ENCODE data around the gene CPEB3.

CPEB3 gene

DNA sequence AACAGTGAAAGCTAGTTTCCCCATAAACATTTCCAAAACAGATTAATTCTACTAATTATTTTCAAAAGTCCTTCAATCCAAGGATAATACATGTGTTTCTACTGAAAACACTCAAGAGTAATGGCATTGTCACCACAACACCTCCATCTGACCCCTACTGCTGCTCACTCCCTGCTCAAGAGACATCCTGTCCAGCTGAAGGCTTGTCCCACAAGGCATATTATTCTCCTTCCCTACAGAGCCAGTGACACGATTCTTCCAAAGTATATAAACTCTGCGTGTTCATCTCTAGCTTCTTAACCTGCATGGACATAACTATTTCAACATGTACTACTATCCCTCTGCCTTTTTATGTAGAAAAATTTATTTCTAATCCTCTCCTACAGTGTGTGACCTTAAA is 182.1 kb downstream of the CPEB3 start:
- DNase-seq (ENCODE audit: low read depth in 1 of 2, low spot score in 1 of 2), result no peak

DNA sequence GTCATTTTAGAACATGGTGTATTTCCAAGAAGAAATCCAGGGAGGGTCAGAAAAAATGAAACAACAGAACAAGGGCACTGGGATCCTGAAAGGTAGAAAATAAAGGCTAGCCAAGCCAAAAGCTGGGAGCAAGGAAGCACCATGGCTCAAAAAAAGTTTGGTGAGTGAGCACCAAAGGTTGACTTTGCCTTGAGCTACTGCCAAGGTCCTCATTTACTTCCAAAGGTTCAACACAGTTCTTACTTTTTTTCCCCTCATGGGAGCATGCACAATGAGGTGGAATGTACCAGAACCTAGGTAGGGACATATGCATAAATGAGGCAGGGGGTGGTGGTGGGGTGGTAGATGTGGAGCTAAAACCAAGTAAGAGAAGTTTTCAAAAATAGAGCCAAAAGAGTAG is 182.8 kb downstream of the CPEB3 start:
- DNase-seq (ENCODE audit: low read depth in 1 of 2, low spot score in 1 of 2), result no peak

DNA sequence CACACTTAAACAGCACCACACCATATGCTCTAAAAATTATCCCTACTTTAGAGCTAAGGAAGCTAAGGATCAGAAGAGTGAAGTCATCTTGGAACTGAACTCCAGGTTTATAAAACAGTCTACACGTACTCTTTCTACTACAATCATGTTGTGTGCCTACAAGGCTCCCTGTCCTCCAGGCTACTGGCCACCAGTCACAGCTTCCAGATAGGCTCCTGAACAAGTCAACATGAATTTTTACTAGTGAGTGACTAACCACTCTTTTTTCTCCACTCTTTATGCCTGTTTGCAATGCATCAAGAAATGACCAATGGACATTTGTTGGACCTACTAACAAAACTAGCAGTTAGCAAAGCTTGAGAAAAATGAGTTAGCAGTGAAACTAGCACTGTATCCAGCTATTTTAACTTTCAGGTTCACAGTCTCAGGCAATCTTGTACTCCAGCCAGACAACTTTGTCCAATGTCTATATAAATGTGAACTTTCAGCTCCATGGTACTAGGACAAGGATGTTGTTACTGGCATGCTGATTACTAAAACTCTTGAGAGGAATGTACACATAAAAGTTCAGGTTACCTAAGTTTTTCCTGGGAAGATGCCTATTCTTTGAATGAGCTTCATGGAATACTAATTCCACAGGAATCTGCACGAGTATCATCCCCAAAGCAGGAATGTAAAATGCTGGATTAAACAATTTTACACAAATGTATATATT is 187.3 kb downstream of the CPEB3 start:
- no peak for DNase-seq (ENCODE audit: low read depth in 1 of 2, low spot score in 1 of 2)

DNA sequence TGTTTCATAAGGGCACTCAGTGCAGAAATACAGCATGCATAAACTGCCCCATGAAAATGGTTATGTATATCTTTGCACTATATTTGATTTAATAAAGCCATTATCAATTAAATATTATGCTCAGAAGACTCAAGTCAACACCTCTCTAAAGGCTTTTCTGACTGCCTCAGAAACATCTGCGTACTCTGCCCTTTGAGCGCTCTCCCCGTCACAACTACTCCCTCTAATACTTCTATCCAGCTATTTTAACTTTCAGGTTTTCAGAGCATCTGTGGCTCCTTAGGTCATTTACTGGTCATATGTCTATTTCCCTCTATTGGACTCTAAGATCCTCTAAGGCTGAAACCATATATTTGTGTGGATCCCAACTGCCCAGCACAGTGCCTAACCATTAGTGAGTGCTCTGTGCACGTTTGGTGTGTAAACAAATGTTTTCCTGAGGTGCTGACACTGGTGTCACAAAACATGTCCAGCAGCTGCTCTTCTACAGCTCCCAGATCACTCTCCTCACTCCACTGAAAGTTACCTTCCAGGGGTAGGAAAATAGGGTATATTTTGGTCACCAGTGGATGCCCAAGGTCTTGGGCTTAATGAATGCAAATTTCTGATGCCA is 188.2 kb downstream of the CPEB3 start:
- DNase-seq (ENCODE audit: low read depth in 1 of 2, low spot score in 1 of 2), result no peak

DNA sequence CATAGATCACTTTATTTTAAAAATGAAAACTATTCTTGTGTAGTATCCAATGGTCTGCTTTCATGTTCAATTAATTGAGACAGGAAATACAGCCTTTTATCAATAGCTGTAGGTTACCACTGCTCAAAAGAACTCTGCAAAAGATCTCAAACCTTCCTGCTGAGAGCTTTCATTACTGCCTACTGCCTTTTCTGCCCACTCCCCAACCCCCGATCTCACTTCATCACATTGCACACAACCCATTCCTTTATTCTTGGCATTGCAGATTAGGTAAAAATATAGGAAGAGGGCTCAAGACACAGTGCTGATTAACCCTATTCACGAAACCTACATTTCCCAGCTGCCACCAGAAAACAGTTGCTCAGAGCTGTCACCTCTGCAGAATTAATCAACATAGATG is 195.9 kb downstream of the CPEB3 start:
- DNase-seq (ENCODE audit: low read depth in 1 of 2, low spot score in 1 of 2), result no peak

DNA sequence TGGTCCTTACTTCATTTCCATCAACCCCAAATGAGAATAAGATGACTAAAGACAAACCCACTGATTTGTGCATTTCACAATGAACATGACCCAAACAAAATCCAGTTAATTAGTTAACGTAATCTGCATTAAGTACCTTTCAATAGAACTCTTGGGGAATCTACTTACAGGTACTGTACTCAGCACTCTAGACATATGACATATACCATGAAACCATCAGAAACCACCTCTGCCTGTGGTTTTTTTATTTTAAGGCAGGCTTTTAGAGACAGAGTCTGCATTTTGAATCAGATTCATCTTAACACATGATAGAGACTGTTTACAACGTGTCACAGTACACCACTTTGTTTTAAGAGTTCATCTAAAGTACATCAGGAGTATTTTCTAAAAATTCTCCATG is 198.9 kb downstream of the CPEB3 start:
- no peak for DNase-seq (ENCODE audit: low read depth in 1 of 2, low spot score in 1 of 2)

DNA sequence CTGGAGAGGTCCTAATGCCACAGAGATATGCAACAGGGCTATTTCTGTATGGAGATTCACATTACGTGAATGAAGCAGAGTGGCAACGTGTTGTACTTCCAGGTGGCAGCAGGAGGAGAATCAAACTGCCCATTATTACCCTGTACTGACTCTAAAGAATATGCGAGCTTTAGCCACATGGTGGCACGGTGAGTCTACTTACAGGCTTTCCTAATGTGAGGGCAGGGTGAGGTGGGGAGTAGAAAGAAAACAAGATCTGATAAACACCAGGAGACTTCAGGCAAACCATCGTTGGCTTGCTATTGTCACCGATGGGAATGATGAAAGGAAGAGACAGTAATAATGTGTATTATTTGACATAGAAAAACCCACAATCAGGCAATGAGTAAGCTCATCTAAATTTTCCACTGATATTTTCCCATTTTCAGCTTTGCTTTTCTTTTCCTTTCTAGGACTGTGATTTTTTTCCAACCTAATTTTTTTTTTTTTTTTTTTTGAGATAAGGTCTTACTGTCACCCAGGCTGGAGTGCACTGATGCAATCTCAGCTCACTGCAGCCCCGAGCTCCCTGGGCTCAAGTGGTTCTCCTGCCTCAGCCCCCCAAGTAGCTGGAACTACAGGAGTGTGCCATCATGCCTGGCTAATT is 203.0 kb downstream of the CPEB3 start:
- DNase-seq (ENCODE audit: low read depth in 1 of 2, low spot score in 1 of 2), result peak; percentile 5 to 40

DNA sequence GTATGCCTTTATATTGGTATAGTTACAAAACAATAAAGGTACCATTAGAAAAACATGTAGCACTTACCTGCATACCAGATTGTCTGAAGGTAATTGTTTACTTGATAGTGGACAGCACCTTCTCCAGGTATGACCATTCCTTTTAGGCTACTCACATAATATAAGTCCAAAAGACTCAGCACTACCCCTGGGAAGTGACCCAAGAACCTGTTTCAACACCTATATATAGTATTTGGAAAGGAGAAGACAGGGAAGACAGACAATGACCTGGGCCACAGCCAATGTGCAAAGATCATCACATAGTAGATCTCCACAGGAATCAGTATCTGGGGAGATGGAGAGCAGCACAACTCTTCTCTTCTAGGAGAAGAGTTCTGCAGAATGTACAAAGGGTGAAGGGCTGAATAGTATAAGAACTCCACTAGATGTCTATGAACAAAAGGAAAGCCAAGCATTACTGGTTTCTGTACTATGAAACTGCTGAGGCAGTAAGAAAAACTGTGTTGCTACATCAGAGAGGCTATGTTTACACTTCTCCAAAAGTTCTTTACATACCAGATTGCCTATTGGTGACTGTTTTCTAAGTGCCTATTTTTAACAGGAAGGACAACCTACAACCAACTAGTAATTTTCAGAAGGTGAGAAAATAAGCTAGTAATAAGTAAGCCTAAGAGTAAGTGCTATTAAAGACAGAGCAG is 208.1 kb downstream of the CPEB3 start:
- DNase-seq (ENCODE audit: low read depth in 1 of 2, low spot score in 1 of 2), result no peak

DNA sequence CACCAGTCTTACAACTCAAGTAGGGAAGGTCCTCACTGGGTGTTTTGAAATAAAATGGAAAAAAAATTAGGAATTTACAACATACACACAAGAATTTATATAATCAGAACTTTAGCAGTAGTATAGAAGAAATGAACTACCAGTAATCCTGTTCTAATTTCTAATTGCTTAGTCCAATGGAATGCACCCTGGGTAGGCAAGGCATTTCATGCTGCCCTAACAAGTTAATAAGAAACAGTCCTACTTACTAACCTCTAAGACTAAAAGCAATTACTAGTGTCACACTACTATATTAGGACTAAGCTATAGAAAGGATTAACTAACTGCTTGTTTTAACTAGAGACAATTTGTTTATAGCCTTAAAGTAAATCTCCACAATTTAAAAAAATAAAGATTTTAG is 209.2 kb downstream of the CPEB3 start:
- DNase-seq (ENCODE audit: low read depth in 1 of 2, low spot score in 1 of 2), result no peak

DNA sequence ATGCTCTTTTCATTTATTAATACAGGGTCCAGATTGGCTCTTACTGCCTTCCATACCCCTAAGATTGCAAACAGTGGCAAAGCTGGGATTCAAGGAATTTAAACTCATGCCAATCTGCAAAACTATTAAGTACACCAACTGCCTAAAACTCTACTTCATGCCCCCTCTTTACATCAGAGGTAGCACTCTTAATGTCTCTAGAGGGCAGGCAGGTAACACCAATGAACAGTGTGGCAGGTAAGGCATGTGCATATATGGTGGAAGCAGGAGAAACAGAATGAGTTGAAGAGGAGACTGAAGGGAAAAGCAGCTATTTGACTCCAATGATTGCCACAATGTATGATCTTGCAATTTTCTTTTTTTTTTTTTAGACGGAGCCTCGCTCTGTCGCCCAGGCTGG is 210.6 kb downstream of the CPEB3 start:
- DNase-seq (ENCODE audit: low read depth in 1 of 2, low spot score in 1 of 2), result no peak

DNA sequence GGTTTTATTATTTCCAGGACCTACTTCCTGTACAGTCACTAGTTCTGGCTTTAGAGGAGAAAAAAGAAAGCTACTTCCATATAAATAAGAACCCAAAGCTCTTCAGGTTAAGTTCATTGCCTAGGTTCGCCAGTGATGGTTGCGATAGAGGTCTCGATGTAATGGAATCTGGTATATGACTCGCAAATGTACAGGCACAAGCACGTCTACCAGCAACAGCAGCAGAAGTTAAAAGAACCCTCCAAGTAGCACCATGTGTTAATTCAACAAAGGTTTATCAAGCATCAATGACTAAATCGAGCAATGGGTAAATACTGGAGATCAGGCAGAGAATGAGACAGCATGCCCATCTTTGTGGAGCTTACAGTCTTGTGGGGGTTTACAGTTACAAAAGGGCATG is 211.9 kb downstream of the CPEB3 start:
- no peak for DNase-seq (ENCODE audit: low read depth in 1 of 2, low spot score in 1 of 2)

DNA sequence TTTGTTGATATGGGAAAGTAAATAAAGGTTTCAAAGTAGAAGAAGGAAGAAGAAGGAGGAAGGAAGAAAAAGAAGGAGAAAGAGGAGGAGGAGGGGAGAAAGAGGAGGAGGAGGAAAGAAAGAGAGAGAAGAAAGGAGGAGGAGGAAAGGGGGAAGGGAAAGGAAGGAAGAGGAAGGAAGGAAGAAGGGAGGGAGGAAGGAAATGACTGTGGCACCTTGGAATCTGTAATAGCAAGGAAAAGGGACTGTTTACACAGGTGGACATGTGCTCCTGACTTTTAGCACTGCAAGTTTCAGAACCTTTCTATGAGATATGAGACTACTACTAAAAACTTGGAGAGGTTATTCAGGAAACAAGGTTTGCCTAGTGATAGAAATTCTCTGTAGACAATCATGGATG is 214.2 kb downstream of the CPEB3 start:
- no peak for DNase-seq (ENCODE audit: low read depth in 1 of 2, low spot score in 1 of 2)

DNA sequence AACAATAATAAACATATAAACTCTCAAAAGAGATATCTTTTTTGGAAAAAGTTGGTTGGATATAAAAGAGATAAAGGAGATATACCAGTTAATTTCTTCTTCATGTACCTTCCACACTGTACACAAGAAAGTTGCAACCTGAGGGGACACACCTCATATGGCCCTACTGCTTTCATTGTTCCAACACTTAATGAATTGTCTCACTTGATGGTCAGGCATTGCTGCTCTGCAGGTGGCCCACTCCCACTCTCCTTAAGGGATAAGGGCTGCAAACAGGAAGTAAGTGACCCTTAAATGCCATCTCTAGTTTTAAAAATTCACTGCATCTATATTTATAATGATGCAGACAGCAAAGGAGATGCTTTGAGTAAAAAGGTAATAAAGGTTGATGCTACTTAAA is 215.0 kb downstream of the CPEB3 start:
- DNase-seq (ENCODE audit: low read depth in 1 of 2, low spot score in 1 of 2), result no peak

DNA sequence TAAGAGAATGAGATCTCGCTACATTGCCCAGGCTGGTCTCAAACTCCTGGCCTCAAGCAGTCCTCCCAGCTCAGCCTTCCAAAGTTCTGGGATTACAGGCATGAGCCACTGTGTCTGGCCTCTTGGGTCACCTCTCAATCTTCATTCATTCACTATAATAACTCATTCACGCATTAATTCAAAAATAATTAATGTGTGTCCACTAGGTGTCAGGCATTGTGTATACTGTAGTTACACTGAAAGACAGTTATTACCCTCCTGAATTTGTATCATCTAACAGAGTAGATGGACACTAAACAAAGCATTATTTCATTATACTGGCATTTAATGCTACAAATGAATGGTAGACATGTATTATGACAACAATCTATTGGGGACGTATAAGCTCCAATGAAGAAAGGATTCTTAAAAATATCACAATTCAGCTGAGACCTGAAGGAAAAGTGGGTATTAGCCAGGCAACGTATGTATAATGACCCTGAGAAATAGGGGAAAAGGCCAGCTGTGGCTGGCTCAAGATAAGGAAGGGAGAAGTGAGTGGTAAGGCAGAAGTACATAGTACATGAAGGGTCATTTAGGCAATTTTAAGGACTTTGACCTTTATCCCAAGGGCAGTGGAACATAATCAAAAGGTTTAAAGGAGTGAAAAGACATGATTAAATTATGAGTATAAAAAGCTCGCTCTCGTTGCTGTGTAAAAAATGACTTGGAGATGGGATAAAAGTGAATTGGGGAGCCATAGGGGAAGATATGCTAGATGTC is 216.6 kb downstream of the CPEB3 start:
- no peak for DNase-seq (ENCODE audit: low read depth in 1 of 2, low spot score in 1 of 2)

DNA sequence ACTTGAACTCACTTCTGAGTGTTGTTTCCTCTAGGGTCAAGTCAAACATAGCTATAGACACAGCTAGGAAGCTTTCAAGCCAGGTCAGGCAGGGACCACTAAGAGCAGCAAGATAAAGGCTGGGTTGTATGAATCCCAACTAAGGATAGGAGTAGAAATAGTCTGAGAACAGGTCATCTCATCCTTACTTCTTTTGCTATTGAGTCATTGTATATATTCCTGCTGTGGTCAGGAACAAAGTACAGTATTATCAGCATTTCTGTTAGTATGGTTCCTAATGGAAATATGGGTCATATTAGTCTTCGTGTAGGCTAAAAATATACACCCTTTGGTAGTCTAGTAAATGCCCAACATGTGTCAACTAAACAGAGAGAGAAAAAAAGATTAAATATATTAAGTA is 222.0 kb downstream of the CPEB3 start:
- DNase-seq (ENCODE audit: low read depth in 1 of 2, low spot score in 1 of 2), result no peak

DNA sequence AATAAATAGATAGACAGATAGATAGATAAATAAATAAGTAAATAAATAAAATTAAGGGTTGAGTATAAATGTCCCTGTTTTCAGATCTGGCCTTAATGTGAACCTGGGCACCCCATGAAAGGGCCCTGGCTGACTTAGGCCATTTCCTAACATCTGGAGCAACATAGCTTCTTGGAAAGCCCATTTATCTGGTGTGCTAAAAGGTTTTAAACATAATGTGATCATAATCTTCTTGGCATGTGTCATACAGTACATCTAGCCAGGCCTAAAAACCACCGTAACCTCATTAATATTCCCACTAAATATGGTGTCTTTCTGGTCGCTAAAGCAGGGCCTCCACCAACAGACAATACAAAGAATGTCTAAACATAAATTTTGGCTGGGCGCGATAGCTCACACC is 224.5 kb downstream of the CPEB3 start:
- DNase-seq (ENCODE audit: low read depth in 1 of 2, low spot score in 1 of 2), result no peak

DNA sequence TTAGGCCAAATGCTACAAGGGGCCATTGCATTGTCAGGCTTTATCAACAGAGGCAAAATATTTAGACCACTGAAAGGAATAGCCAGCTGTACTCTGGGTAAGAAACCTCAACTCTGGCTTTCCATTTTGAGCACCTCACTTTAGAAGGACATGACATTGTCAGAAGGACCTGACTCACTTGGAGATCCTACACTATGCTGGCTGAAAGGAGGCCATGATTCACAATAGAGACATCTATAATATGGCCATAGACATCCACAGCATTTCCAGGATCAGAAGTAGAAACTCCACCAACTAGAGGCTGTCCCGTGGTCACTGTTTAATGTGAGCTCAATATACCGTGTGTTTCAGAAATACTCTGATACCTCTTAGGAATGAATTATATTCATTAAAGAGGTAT is 226.4 kb downstream of the CPEB3 start:
- no peak for DNase-seq (ENCODE audit: low read depth in 1 of 2, low spot score in 1 of 2)

DNA sequence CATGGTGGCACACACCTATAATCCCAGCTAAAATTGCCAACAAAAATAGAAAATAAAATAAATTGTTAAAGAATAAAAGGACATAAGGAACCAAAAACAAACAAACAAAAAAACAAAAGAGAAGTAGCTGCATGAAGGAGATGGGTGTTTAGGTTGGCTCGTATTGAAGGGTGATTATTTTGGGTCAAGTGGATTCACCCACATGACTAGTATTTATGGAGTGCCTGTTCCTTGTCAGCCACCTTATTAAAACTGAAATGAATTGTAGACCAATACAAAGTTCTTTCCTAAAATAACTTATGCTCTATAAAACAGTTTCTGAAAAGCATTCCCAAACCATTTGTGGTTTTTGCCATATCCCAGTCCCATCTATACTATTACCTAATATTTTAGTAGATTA is 228.6 kb downstream of the CPEB3 start:
- DNase-seq (ENCODE audit: low read depth in 1 of 2, low spot score in 1 of 2), result no peak

DNA sequence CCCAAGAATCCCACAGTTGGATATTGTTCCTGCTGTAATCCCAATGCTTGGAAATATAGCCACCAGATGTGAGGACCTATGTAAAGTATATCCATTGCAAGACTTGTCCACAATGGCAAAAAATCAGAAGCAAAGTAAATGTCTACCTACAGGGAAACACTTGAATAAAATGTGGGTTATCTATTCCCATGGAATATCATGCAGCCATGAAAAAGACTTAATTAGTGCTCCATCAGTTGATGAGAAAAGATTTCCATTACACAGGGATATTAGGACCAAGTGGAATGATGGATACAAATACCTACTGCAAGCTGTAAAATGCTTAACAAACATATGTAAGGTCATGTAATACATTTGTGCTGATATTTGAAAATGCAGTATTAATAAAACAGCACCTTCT is 236.1 kb downstream of the CPEB3 start:
- DNase-seq (ENCODE audit: low read depth in 1 of 2, low spot score in 1 of 2), result no peak

DNA sequence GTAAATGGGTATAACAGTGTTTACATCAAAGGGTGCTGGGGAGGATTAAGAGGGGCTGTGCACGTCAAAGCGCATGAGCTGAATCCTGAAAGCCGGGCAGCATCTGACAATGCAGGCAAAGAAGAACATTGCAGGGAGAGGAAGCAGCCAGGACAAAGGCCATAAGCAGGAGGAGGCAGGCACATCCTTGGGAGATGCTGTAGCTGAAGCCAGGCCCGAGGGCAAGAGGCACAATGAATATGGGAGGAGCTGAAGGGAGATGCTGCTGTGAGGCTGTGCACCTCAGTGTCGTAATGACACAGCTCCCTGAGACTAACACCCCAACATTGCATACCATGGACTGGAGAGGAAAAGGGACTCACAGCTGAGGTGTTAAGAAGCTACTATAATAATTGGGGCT is 238.1 kb downstream of the CPEB3 start:
- DNase-seq (ENCODE audit: low read depth in 1 of 2, low spot score in 1 of 2), result no peak

DNA sequence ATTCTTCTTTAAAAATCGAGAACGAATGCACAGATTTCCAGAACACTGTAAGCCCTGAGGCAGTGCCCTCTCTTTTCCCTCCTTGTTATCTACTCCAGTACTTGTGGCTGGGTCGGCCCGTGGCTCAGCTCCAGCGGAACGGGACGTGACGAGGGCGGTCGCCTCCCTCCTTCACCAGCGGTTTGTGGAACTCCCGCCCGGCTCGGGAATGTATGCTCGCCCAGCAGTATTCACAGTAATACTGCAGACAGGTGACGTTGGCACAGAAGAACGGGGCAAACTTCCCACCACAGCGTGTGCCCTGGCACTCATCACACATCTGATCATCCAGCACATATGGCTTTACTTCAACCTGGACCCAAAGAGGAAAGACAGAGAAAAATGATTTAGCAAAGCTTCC is 238.8 kb downstream of the CPEB3 start:
- no peak for DNase-seq (ENCODE audit: low read depth in 1 of 2, low spot score in 1 of 2)
